Epithelial cell of esophagus (primary cell): ENCODE measurements around the gene TRIM23.

Experiments
- DNase-seq: peaks from one replicate; pipeline ENCODE4 v3.0.0; 2010; ENCODE audit warnings: low read depth
- H3K4me3 ChIP-seq: 2 replicates; pipeline ENCODE4 v1.5.1; 2011; ENCODE audit warnings: mild to moderate bottlenecking, low read length, control low read depth
- TF ChIP-seq, protein P1 (sequence below): IDR thresholded peaks from 2 replicates; pipeline ENCODE4 v1.5.1; 2011; ENCODE audit warnings: low read depth, mild to moderate bottlenecking, low read length, control low read depth, inconsistent platforms; ENCODE audit not compliant: insufficient read depth; ENCODE audit errors: missing control alignments

The TRIM23 gene

GRCh38 chr5:65624025-65624570, at the start of gene TRIM23:
TSS of gene TRIM23 (minus strand) at chr5:65624333. CDS start at chr5:65624274, 59 bp downstream.
- peak; percentile 95 for DNase-seq
- TF ChIP-seq, protein P1, sequence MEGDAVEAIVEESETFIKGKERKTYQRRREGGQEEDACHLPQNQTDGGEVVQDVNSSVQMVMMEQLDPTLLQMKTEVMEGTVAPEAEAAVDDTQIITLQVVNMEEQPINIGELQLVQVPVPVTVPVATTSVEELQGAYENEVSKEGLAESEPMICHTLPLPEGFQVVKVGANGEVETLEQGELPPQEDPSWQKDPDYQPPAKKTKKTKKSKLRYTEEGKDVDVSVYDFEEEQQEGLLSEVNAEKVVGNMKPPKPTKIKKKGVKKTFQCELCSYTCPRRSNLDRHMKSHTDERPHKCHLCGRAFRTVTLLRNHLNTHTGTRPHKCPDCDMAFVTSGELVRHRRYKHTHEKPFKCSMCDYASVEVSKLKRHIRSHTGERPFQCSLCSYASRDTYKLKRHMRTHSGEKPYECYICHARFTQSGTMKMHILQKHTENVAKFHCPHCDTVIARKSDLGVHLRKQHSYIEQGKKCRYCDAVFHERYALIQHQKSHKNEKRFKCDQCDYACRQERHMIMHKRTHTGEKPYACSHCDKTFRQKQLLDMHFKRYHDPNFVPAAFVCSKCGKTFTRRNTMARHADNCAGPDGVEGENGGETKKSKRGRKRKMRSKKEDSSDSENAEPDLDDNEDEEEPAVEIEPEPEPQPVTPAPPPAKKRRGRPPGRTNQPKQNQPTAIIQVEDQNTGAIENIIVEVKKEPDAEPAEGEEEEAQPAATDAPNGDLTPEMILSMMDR: no peak
- peak within 1 kb of the TSS; percentile 97 for H3K4me3 ChIP-seq

GRCh38 chr5:65672796-65673195, 48.7 kb upstream of the TRIM23 start:
- DNase-seq: peak; percentile 90
- TF ChIP-seq, protein P1: no peak

GRCh38 chr5:65668696-65669095, 44.6 kb upstream of the TRIM23 start:
- no peak overlapping the region for H3K4me3 ChIP-seq
- no peak for DNase-seq
- TF ChIP-seq, protein P1: no peak

More at GRCh38 chr5:65672796-65673195, 48.7 kb upstream of the TRIM23 start:
- no peak overlapping the region for H3K4me3 ChIP-seq

- peak; percentile 28 for DNase-seq
- TF ChIP-seq, protein P1: peak; percentile 58
- H3K4me3 ChIP-seq: no peak overlapping the region
These were observed 39.8 kb upstream of the TRIM23 start for GRCh38 chr5:65663804-65664521.

DNA sequence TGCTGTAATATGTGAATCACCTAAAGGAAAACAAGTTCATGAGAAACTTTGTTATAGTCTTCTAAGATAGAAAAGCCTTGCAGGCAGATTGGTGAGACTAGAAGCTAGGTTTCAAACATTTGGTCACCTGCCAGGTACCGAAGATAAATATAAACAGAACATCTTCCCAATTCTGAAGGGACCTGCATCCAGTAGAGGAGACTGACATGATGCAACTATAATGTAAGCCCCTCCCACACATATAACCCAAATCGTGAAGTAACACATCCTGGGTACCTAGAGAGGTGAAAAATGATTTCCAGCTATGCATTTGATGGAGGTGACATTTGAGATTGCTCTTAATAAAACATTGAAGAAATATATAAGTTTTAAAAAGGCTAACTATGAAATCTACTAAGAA, 30.6 kb upstream of the TRIM23 start:
- TF ChIP-seq, protein P1: no peak
- H3K4me3 ChIP-seq: no peak overlapping the region
- no peak for DNase-seq

- no peak overlapping the region for H3K4me3 ChIP-seq
- DNase-seq: no peak
- TF ChIP-seq, protein P1: no peak
These were observed 27.0 kb upstream of the TRIM23 start for GRCh38 chr5:65651144-65651543.
